NCI-H2227 treated with DMSO at 0.1 percent for 48 hours (cell line): ENCODE data around the gene KIF26A.

ENCODE experiments used
- DNase-seq: peaks from one replicate; lab custom pipeline; 2025; lab: John Stamatoyannopoulos, UW

Gene KIF26A

GRCh38 chr14:104138098-104138717, at the start of gene KIF26A:
Gene KIF26A (plus strand): TSS chr14:104138587. CDS start chr14:104138723, 136 bp downstream.
- peak; percentile 76 for DNase-seq

GRCh38 chr14:104090071-104090748, 48.2 kb upstream of the KIF26A start:
- no peak for DNase-seq

- no peak for DNase-seq
Observed at GRCh38 chr14:104091061-104091926, 47.1 kb upstream of the KIF26A start.

GRCh38 chr14:104091927-104092771, 46.2 kb upstream of the KIF26A start:
- DNase-seq: no peak

GRCh38 chr14:104092931-104093365, 45.4 kb upstream of the KIF26A start:
- DNase-seq: no peak

- DNase-seq: no peak
Observed at GRCh38 chr14:104093366-104094055, 44.9 kb upstream of the KIF26A start.

- no peak for DNase-seq
Observed at GRCh38 chr14:104094056-104094708, 44.2 kb upstream of the KIF26A start.

- no peak for DNase-seq
Observed at GRCh38 chr14:104094709-104095425, 43.5 kb upstream of the KIF26A start.

- DNase-seq: no peak
Observed at GRCh38 chr14:104095426-104096310, 42.7 kb upstream of the KIF26A start.

- no peak for DNase-seq
Observed at GRCh38 chr14:104096318-104096717, 42.1 kb upstream of the KIF26A start.

- DNase-seq: no peak
Observed at GRCh38 chr14:104096751-104097700, 41.4 kb upstream of the KIF26A start.

GRCh38 chr14:104098272-104099095, 39.9 kb upstream of the KIF26A start:
- no peak for DNase-seq

- DNase-seq: no peak
Observed at GRCh38 chr14:104099096-104100041, 39.0 kb upstream of the KIF26A start.

- no peak for DNase-seq
Observed at GRCh38 chr14:104100171-104101085, 38.0 kb upstream of the KIF26A start.
